Heart right ventricle (tissue), 16 donors: ENCODE measurements around the gene XPNPEP2. TPM values are rescaled to one million over a fixed set of nuclear protein-coding genes. Genes with fewer than 3 reads are reported as not detected.
A peak's percentile ranks its signal among the peaks of the same experiment; 100 is the strongest.

Source experiments
- ATAC-seq, 8 donors: fragments of 200-7000 bp; cut with Tn5 transposase; one replicate each; pipeline ENCODE4 v1.9.1; 2020; ENCODE audit warnings: mild to moderate bottlenecking in 8 of 8, moderate library complexity in 8 of 8, moderate number of reproducible peaks in 1 of 8
- DNase-seq, 2 donors: peaks; one replicate each; pipeline ENCODE4 v3.0.0-alpha.2; 2020
- H3K27ac ChIP-seq, 10 donors: fragments of 200-600 bp; sonication (generic) in 2 of 10; one replicate each; pipeline versions ENCODE4 v1.5.0 to v1.8.0; 2020 to 2022; ENCODE audit warnings: mild to moderate bottlenecking in 3 of 10
- H3K27me3 ChIP-seq, 7 donors: fragments of 200-600 bp; one replicate each; pipeline ENCODE4 v1.8.0; 2021 to 2022; ENCODE audit warnings: mild to moderate bottlenecking in 2 of 7
- H3K36me3 ChIP-seq, 9 donors: fragments of 200-600 bp; sonication (generic) in 1 of 9; one replicate each; pipeline versions ENCODE4 v1.5.0 to v1.8.0; 2020 to 2022; ENCODE audit warnings: mild to moderate bottlenecking in 2 of 9
- H3K4me1 ChIP-seq, 9 donors: fragments of 200-600 bp; sonication (generic) in 1 of 9; one replicate each; pipeline versions ENCODE4 v1.5.0 to v1.8.0; 2020 to 2022; ENCODE audit warnings: mild to moderate bottlenecking in 4 of 9
- H3K4me3 ChIP-seq, 10 donors: fragments of 200-600 bp; sonication (generic) in 2 of 10; one replicate each; pipeline versions ENCODE4 v1.5.0 to v1.8.0; 2020 to 2022; ENCODE audit warnings: mild to moderate bottlenecking in 7 of 10, moderate library complexity in 2 of 10
- H3K9me3 ChIP-seq, 11 donors: fragments of 200-600 bp in 10 of 11; sonication (generic) in 2 of 11; one replicate each; pipeline versions ENCODE4 v1.5.0 to v1.8.0; 2013 to 2022; ENCODE audit warnings: mild to moderate bottlenecking in 2 of 11, control low read depth in 1 of 11, moderate library complexity in 1 of 11
- CTCF ChIP-seq, 9 donors: fragments of 200-600 bp; sonication (generic) in 2 of 9; IDR thresholded peaks; one replicate each; pipeline versions ENCODE4 v1.5.0 to v1.8.0; 2021 to 2022; ENCODE audit warnings: antibody characterized with exemption in 9 of 9, mild to moderate bottlenecking in 5 of 9, moderate library complexity in 1 of 9
- WGBS, 2 donors: extraction: QIAGEN DNeasy Blood & Tissue Kit; methylation state at CpG; one replicate each; pipeline ENCODE4 v1.1.7; 2013; ENCODE audit warnings: inconsistent platforms in 1 of 2; 5-methylcytosine and 5-hydroxymethylcytosine counted together
- intact Hi-C, 10 donors: fragments of 100-400 bp; cut with DNase I; formaldehyde crosslinking; loops; one replicate each; pipeline versions ENCODE4 v1.11.1 to v1.14.2; 2022
- polyA plus RNA-seq, 2 donors: library from polyadenylated mRNA; stranded (reverse); fragments of 200-250 nt; gene quantifications; one replicate each; pipeline ENCODE4 v1.2.3, GENCODE V29; 2013
- total RNA-seq, 10 donors: library from RNA; stranded (reverse); fragmentation: NEBNext Ultra II Directional in 3 of 10; extraction: Animal tissue kit (Norgen Biotek cat#: 25700) in 3 of 10; gene quantifications; one replicate each; pipeline versions ENCODE4 v1.2.1 to v1.2.4, GENCODE V29; 2021 to 2023
- donor health status: Arrhythmogenic right ventricular cardiomyopathy.
- donor health status: ischemic (EF 13 %, LVEDD 7.1; RV severe dilation, severe dysfunction).
- donor health status: healthy with polysubstance abuse.
- donor health status: DM: no; HTN: yes; CAD: no.
- donor health status: DM: no; HTN: no; CAD: no.
- donor health status: ischemic (EF 25% LVEDD 6.9; RV normal size, moderate dysfunction).
- donor health status: ischemic (EF 25% LVEDD 5.7; RV mildly dilated, moderate dysfunction).
- donor health status: healthy.
- donor health status: DM: yes; HTN: yes; CAD: no.
- donor health status: Ischemic cardiomyopathy.
- donor health status: ischemic (EF 35%, LVEDD 5.7; RV mildly dilated, moderate dysfunction).
- donor health status: nonischemic (EF 11% LVEDD 7.7; RV severe dilation, severe dysfunction).
- donor health status: DM: yes; HTN: yes; CAD: no.
- donor health status: PGD.
- donor health status: ischemic (EF 29% LVEDD 5.4; RV normal size, mild dysfunction).
- donor health status: nonischemic (EF 23%, LVEDD 6.1; RV moderate dilation, normal function).

XPNPEP2 gene
- total and polyA plus RNA-seq, 12 donors = 0.18 to 2.2 (median 0.52) TPM

- Histone ChIP-seq H3K36me3 (peaks cover 0 to 87% (median 0%) of the 10 kb centered on the region in 9 donors), H3K27ac (no peak overlapping the region), H3K27me3 (no peaks in the 10 kb centered on the region), H3K4me3 (no peak overlapping the region), H3K4me1 (no peaks in the 10 kb centered on the region), H3K9me3 (no peaks in the 10 kb centered on the region)
- WGBS, 2 donors = 97 to 98% methylated on average over 17 to 18 of the region's 18 CpGs
- ATAC-seq = no peak
- no peak for DNase-seq
- no peak for TF ChIP-seq CTCF (IDR thresholded peaks at IDR 0.05)
- intact Hi-C loops = no loop called here
Measured at GRCh38 chrX:129792586-129793291, 54.0 kb downstream of the XPNPEP2 start.

GRCh38 chrX:129793604-129794191, 54.9 kb downstream of the XPNPEP2 start:
- WGBS, 2 donors = 84 to 90% methylated on average over 17 to 19 of the region's 20 CpGs
- H3K36me3 ChIP-seq = peaks cover 0 to 85% (median 0%) of the 10 kb centered on the region in 9 donors
- H3K27ac ChIP-seq = no peak overlapping the region
- no peaks in the 10 kb centered on the region for H3K4me1 ChIP-seq
- no peak overlapping the region for H3K4me3 ChIP-seq
- intact Hi-C loops = no loop called here
- no peak for DNase-seq
- H3K9me3 ChIP-seq = no peaks in the 10 kb centered on the region
- ATAC-seq = peak in 2 of 8 donors; percentile 18 to 47
- TF ChIP-seq CTCF (IDR thresholded peaks at IDR 0.05) = no peak
- no peaks in the 10 kb centered on the region for H3K27me3 ChIP-seq

GRCh38 chrX:129795584-129795983, 56.8 kb downstream of the XPNPEP2 start:
- Histone ChIP-seq H3K27me3 (no peaks in the 10 kb centered on the region), H3K9me3 (no peaks in the 10 kb centered on the region), H3K4me1 (no peaks in the 10 kb centered on the region), H3K27ac (no peak overlapping the region), H3K36me3 (peaks cover 0 to 69% (median 0%) of the 10 kb centered on the region in 9 donors), H3K4me3 (no peak overlapping the region)
- no peak for DNase-seq
- ATAC-seq = no peak
- TF ChIP-seq CTCF (IDR thresholded peaks at IDR 0.05) = no peak
- 95 to 100% methylated on average over 1 of the region's 1 CpG for WGBS, 2 donors
- intact Hi-C loops = no loop called here

- H3K9me3 ChIP-seq = no peaks in the 10 kb centered on the region
- DNase-seq (no peak), ATAC-seq (peak in 1 of 8 donors; percentile 25)
- no peak for TF ChIP-seq CTCF (IDR thresholded peaks at IDR 0.05)
- 89 to 90% methylated on average over 3 to 4 of the region's 4 CpGs for WGBS, 2 donors
- no peak overlapping the region for H3K4me3 ChIP-seq
- H3K27ac ChIP-seq = no peak overlapping the region
- no peaks in the 10 kb centered on the region for H3K27me3 ChIP-seq
- no peaks in the 10 kb centered on the region for H3K4me1 ChIP-seq
- peaks cover 0 to 53% (median 0%) of the 10 kb centered on the region in 9 donors for H3K36me3 ChIP-seq
- intact Hi-C loops = no loop called here
Measured at GRCh38 chrX:129797251-129797906, 58.6 kb downstream of the XPNPEP2 start.
